ENCODE data around the gene TACSTD2. TPM values are rescaled to one million over a fixed set of nuclear protein-coding genes. Genes with fewer than 3 reads are reported as not detected.

The TACSTD2 gene
- total RNA-seq, 2 donors from 2014 or later, result 0.46 to 0.51 TPM

DNA sequence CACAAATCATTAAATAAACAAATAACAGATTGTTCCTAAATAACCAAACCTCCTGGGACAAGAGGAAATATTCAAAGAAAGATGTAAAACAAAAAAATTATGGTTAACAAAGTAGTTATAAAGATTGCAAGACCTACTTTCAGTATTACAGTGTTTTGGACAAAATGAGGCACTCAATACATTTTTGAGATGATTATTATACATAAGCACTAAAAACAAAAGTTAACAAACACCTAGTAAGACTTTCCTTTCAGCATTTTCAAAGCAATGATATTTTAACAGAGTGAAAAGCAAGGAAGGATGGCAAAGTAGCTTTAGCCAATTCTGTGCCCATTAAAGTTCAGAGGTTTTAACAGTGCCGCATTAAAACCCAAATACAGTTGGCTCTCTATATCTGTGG, 47.8 kb downstream of the TACSTD2 start:
- H3K27ac ChIP-seq (ENCODE audit: low read depth, low read length), result no peak overlapping the region
- no peak overlapping the region for H3K4me3 ChIP-seq (ENCODE audit: low read length)
- WGBS, 2 experiments (ENCODE audit: insufficient coverage in 1 of 2, insufficient read length in 1 of 2), result 83 to 95% methylated on average over 1 of the region's 1 CpG
- H3K36me3 Mint-ChIP-seq (ENCODE audit: low read depth), result no peaks in the 10 kb centered on the region
- no peaks in the 10 kb centered on the region for H3K27me3 ChIP-seq (ENCODE audit: control insufficient read depth, insufficient read depth, low read length, poor library complexity, severe bottlenecking)
- H3K9ac ChIP-seq (ENCODE audit: extremely low read depth, low read length, poor library complexity, severe bottlenecking), result no peak overlapping the region
- DNase-seq, result no peak
- no peaks in the 10 kb centered on the region for H3K9me3 ChIP-seq (ENCODE audit: control insufficient read depth, low read length)
- H3K9me3 Mint-ChIP-seq, result no peaks in the 10 kb centered on the region
- H3K27ac Mint-ChIP-seq, result no peak overlapping the region
- no peaks in the 10 kb centered on the region for H3K27me3 Mint-ChIP-seq (ENCODE audit: insufficient read depth)
- TF ChIP-seq, protein P1, sequence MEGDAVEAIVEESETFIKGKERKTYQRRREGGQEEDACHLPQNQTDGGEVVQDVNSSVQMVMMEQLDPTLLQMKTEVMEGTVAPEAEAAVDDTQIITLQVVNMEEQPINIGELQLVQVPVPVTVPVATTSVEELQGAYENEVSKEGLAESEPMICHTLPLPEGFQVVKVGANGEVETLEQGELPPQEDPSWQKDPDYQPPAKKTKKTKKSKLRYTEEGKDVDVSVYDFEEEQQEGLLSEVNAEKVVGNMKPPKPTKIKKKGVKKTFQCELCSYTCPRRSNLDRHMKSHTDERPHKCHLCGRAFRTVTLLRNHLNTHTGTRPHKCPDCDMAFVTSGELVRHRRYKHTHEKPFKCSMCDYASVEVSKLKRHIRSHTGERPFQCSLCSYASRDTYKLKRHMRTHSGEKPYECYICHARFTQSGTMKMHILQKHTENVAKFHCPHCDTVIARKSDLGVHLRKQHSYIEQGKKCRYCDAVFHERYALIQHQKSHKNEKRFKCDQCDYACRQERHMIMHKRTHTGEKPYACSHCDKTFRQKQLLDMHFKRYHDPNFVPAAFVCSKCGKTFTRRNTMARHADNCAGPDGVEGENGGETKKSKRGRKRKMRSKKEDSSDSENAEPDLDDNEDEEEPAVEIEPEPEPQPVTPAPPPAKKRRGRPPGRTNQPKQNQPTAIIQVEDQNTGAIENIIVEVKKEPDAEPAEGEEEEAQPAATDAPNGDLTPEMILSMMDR (conservative IDR thresholded peaks at IDR 0.05), result no peak
- no peaks in the 10 kb centered on the region for H3K36me3 ChIP-seq (ENCODE audit: control insufficient read depth, insufficient read depth, low read length)
- no peaks in the 10 kb centered on the region for H3K4me1 Mint-ChIP-seq
- no peaks in the 10 kb centered on the region for H3K4me1 ChIP-seq (ENCODE audit: control insufficient read depth, insufficient read depth, low read length)
- no peak overlapping the region for H3K4me3 Mint-ChIP-seq

DNA sequence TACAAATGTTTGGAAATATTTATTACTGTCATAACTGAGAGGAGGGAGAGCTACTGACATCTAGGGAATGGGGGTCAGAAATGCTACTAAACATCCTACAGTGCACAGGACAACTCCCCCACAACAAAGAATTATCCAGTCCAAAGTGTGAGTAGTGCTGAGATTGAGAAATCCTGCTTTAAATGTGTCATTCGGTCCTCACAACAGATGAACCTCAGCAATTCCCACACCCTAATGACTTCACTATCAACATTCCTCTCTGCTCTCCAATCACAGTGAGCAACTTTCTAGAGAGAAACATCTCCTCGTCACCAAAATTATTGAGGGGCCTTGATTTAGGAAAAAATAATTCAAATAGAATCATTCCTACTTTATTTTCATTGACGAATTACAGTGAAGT, 48.5 kb downstream of the TACSTD2 start:
- no peaks in the 10 kb centered on the region for H3K4me1 Mint-ChIP-seq
- Histone ChIP-seq H3K27ac (ENCODE audit: low read depth, low read length) (no peak overlapping the region), H3K9ac (ENCODE audit: extremely low read depth, low read length, poor library complexity, severe bottlenecking) (no peak overlapping the region), H3K4me3 (ENCODE audit: low read length) (no peak overlapping the region), H3K36me3 (ENCODE audit: control insufficient read depth, insufficient read depth, low read length) (no peaks in the 10 kb centered on the region), H3K9me3 (ENCODE audit: control insufficient read depth, low read length) (no peaks in the 10 kb centered on the region), H3K4me1 (ENCODE audit: control insufficient read depth, insufficient read depth, low read length) (no peaks in the 10 kb centered on the region), H3K27me3 (ENCODE audit: control insufficient read depth, insufficient read depth, low read length, poor library complexity, severe bottlenecking) (no peaks in the 10 kb centered on the region)
- H3K27me3 Mint-ChIP-seq (ENCODE audit: insufficient read depth), result no peaks in the 10 kb centered on the region
- WGBS, 2 experiments (ENCODE audit: insufficient coverage in 1 of 2, insufficient read length in 1 of 2), result 79 to 86% methylated on average over 1 to 2 of the region's 3 CpGs
- DNase-seq, result no peak
- H3K4me3 Mint-ChIP-seq, result no peak overlapping the region
- H3K9me3 Mint-ChIP-seq, result no peaks in the 10 kb centered on the region
- H3K27ac Mint-ChIP-seq, result no peak overlapping the region
- no peaks in the 10 kb centered on the region for H3K36me3 Mint-ChIP-seq (ENCODE audit: low read depth)
- TF ChIP-seq, protein P1 (conservative IDR thresholded peaks at IDR 0.05), result no peak

Other genes starting within 250 kb of the TACSTD2 start
- 10 to 100 TPM; 13.0 to 18.4 TPM for gene OMA1, start 30.5 kb downstream of the TACSTD2 start, total RNA-seq
- gene MYSM1, start 122.8 kb upstream of the TACSTD2 start, total RNA-seq, result 100 to 1,000 TPM; 138 to 158 TPM
- gene JUN, start 206.8 kb upstream of the TACSTD2 start, total RNA-seq, result 10 to 100 TPM; 15.1 to 16.3 TPM

Measured in endodermal cell (in vitro differentiated cells).